Esophagus squamous epithelium (tissue), 4 donors: ENCODE measurements around the gene SKI.

Experiments used
- POLR2A ChIP-seq, 4 donors: fragments of 450-650 bp; IDR thresholded peaks; one replicate each; pipeline ENCODE4 v1.6.1; 2017; ENCODE audit warnings: antibody characterized with exemption in 4 of 4, mild to moderate bottlenecking in 4 of 4, moderate library complexity in 3 of 4
- TF ChIP-seq, protein P1 (sequence below), 6 experiments: fragments of 450-650 bp in 4 of 6; fragments of 200-600 bp in 2 of 6; sonication (generic) in 2 of 6; IDR thresholded peaks; one replicate each; pipeline ENCODE4 v1.5.1; 2016 to 2019; ENCODE audit warnings: antibody characterized with exemption in 6 of 6, mild to moderate bottlenecking in 4 of 6, moderate library complexity in 4 of 6

DNA sequence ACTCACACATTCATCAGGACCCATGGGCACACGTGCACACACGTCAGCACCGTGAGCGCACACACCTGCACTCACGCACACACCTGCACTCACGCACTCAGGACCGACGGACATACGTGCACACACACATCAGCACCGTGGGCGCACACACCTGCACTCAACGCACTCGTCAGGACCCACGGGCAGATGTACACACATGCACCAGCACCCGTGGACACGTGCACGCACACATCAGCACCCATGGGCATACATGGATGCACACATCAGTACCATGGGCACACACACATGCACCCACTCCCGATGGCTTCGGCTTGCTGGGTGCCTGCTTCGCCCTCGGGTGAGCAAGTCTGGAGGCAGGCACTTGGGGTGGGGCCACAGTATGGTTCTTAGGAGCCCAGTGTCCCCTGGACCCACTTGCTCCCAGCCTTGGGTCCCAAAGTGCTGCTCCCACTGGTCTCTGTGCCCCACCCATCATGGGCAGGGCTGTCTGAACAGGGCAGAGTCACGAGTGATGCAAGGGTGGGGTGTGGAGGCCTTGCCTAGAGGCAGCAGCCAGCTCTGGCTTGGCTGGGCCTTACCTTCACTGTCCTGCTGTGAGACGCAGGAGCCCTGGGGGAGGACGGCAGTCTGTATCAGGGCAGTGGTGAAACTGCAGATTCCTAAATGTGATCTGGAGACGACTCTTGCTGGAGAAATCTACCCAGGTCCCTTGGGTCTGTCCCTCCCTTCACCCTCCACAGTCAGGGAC is 49.8 kb downstream of the SKI start:
- TF ChIP-seq, protein P1, sequence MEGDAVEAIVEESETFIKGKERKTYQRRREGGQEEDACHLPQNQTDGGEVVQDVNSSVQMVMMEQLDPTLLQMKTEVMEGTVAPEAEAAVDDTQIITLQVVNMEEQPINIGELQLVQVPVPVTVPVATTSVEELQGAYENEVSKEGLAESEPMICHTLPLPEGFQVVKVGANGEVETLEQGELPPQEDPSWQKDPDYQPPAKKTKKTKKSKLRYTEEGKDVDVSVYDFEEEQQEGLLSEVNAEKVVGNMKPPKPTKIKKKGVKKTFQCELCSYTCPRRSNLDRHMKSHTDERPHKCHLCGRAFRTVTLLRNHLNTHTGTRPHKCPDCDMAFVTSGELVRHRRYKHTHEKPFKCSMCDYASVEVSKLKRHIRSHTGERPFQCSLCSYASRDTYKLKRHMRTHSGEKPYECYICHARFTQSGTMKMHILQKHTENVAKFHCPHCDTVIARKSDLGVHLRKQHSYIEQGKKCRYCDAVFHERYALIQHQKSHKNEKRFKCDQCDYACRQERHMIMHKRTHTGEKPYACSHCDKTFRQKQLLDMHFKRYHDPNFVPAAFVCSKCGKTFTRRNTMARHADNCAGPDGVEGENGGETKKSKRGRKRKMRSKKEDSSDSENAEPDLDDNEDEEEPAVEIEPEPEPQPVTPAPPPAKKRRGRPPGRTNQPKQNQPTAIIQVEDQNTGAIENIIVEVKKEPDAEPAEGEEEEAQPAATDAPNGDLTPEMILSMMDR (IDR thresholded peaks at IDR 0.05) = no peak
- TF ChIP-seq POLR2A (IDR thresholded peaks at IDR 0.05) = no peak
